Keratinocyte (primary cell): ENCODE data around the gene MFSD2A.

Experiments
- EZH2 ChIP-seq: IDR thresholded peaks from one replicate; pipeline ENCODE4 v1.6.1; 2012; ENCODE audit warnings: inconsistent platforms, mild to moderate bottlenecking, low read length, moderate library complexity
- TF ChIP-seq, protein P1 (sequence below), 3 experiments: IDR thresholded peaks in 1 of 3; conservative IDR thresholded peaks in 1 of 3; optimal IDR thresholded peaks in 1 of 3; 2 replicates in 2 of 3; 3 replicates in 1 of 3; pipeline versions ENCODE3 to v1.5.1; 2011; ENCODE audit warnings: low read length in 3 of 3, mild to moderate bottlenecking in 3 of 3, moderate library complexity in 2 of 3, control low read depth in 1 of 3, inconsistent platforms in 1 of 3; ENCODE audit not compliant: insufficient read depth in 2 of 3; ENCODE audit errors: extremely low read depth in 1 of 3

DNA sequence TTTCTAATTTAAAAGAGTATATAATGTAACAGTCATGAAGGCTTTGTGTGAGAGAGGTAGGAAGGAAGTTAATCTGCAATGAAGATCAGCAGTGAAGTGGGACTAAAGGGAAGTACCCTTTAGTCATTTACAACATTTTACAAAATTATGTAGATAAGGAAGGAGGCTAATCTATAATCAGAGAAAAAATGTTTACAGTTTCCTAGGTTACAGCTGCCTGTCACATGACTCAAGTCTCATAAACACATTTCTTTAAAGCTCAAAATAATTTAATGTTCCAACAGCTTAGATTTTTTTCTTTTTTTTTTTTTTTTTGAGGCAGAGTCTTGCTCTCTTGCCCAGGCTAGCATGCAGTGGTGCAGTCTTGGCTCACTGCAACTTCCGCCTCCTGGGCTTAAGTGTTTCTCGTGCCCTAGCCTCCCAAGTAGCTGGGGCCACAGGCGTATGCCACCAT lies 59.3 kb downstream of the MFSD2A start:
- TF ChIP-seq, protein P1, sequence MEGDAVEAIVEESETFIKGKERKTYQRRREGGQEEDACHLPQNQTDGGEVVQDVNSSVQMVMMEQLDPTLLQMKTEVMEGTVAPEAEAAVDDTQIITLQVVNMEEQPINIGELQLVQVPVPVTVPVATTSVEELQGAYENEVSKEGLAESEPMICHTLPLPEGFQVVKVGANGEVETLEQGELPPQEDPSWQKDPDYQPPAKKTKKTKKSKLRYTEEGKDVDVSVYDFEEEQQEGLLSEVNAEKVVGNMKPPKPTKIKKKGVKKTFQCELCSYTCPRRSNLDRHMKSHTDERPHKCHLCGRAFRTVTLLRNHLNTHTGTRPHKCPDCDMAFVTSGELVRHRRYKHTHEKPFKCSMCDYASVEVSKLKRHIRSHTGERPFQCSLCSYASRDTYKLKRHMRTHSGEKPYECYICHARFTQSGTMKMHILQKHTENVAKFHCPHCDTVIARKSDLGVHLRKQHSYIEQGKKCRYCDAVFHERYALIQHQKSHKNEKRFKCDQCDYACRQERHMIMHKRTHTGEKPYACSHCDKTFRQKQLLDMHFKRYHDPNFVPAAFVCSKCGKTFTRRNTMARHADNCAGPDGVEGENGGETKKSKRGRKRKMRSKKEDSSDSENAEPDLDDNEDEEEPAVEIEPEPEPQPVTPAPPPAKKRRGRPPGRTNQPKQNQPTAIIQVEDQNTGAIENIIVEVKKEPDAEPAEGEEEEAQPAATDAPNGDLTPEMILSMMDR (optimal IDR thresholded peaks at IDR 0.05 in 1 of 3, IDR thresholded peaks at IDR 0.05 in 1 of 3, conservative IDR thresholded peaks at IDR 0.05 in 1 of 3; ENCODE audit: extremely low read depth in 1 of 3, insufficient read depth in 2 of 3, low read length in 3 of 3): no peak
- no peak for TF ChIP-seq EZH2
